SH-SY5Y (cell line): Measurements from ENCODE around the gene OR4X2.

Source experiments
- GATA2 ChIP-seq: IDR thresholded peaks from 2 replicates; pipeline ENCODE4 v1.6.1; 2011; ENCODE audit warnings: mild to moderate bottlenecking, low read depth, low read length
- GATA3 ChIP-seq: IDR thresholded peaks from 2 replicates; pipeline ENCODE4 v1.6.1; 2011; ENCODE audit warnings: low read depth, mild to moderate bottlenecking, low read length, moderate library complexity

- TF ChIP-seq GATA2 (no peak), GATA3 (no peak)
Measured at GRCh38 chr11:48244804-48245203, at the start of gene OR4X2.
